Activated CD4-positive, CD25-positive, alpha-beta regulatory T cell treated with anti-CD3 and anti-CD28 coated beads, Interleukin-2, amount 50 U/mL, for 72 hours (primary cell): Measurements from ENCODE around the gene SDSL.

Source experiments
- DNase-seq: peaks from one replicate; pipeline ENCODE4 v3.0.0; 2021

SDSL gene

DNA sequence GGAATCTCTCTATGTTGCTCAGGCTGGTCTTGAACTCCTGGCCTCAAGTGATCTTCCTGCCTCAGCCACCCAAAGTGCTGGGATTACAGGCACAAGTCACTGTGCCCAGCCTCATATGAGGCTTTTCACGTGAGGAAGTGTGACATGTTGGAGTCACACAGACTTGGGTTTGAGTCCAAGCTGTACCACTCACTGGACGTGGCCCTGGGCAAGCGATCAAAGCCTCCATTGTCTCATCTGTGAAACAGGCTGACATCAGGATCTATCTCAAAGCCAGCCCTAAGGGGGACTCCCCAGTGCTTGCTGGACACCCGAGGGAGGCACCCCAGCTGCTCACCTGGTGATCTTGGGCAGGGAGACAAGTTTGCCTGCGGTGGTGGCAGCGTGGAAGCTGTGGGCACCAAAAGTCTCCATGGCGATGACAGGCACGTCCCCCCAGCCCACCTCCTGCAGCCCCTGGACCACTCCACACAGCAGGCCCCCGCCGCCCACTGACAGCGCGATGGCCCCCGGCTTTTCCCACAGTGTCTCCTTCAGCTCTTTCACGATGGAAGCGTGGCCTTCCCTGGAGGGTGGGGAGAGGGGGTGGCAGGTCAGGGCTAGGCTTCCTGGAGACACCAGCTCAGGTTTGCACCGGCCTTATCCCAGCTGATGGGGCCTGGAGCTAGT, 25.2 kb upstream of the SDSL start:
- no peak for DNase-seq

DNA sequence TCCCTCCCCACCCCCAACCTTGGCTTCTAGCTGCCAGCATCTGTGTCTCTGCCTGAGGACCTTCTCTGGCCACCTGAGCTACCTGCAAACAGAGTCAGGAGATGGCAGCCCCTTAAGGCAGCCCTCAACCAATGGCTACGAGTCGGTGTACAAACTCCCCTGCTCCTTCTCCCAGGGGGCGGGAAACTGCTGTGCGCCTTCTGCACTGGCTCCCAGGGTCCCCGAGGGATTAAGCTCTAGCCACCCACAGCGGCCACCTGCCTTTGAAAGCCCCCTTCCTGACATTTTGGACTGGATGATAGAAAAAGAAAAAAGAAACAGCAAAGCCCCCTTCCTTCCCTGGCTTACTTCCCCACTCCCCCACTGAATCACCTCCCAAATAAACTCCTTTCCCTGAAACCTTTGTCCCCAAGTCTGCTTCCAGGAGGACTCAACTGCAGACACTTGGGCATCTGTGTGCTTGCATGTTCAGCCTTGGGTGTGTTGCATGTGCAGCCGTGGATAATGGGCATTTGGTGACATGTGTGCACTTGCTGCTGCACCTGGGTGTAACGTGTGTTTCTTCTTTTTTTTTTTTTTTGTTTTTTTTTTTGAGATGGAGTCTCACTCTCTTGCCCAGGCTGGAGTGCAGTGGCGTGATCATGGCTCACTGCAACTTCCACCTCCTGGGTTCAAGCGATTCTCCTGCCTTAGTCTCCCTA, 24.5 kb upstream of the SDSL start:
- no peak for DNase-seq

DNA sequence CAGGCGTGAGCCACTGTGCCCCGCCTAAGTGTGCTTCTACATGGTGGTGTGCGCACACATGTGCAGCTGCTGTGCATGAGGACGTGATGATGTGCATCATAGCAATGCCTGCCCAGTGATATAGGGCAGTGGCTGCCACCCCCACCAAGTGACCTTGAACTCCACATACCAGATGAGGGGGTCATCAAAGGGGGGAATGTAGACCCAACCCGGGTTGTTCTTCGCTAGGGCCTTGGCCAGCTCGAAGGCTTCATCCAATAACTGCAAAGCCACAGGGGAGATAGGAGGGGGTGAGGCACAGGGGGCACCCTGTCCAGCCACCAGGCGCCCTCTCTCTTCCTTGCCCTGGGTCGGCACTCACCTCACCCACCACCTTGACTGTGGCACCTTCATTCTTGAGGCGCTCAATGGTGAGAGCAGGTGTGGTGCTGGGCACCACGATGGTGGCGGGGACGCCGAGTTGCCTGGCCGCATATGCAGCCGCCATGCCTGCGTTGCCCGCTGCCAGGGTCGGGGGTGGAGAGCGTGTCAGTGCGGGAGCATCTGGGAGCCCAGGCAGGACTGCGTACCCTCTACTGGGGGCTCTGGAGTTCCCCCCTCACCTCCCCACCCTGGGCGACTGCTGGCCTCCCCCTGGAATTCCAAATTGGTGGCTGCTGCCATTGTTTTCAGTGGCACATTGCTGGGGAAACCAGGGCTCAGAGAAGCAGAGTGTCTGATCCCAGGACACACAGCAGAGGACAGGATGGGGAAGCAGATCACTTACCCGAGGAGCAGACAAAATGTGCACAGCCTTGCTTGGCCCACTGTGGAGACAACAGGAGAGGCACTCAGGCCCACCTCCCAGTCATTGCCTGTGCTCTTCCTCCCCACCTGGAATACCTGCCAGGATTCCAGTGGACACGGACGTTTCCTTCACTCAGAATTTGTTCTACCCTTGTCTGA, 23.6 kb upstream of the SDSL start:
- no peak for DNase-seq

DNA sequence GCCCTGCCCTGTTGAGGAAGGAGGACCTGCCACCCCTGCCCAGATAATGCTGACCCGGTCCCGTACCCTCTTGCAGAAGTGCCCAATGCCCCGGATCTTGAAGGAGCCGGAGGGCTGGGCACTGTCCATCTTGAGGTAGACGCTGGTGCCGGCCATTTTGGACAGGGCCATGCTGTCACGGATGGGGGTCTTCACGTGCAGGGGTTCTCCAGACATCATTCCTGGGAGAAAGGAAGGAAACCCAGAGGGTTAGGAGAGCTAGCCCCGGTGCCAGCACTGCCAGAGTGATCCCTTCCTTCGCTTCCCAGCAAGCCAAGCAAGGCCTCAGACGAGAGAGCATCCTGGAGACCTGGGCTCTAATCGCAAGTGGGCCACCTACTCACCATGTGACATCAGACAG, 22.7 kb upstream of the SDSL start:
- DNase-seq: no peak

DNA sequence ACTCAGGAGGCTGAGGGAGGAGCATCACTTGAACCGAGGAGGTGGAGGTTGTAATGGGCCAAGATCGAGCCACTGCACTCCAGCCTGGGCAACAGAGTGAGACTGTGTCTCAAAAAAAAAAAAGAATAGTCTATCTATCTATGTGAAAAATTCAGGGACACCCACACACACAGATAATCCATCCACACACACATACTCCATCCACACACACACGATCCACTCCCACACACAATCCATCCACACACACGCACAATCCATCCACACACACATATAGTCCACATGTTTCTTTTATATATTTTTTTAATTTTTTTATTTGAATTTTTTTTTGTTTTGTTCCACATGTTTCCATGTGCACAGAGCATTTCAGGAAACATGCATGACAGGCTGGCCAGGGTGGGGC, 21.8 kb upstream of the SDSL start:
- no peak for DNase-seq

DNA sequence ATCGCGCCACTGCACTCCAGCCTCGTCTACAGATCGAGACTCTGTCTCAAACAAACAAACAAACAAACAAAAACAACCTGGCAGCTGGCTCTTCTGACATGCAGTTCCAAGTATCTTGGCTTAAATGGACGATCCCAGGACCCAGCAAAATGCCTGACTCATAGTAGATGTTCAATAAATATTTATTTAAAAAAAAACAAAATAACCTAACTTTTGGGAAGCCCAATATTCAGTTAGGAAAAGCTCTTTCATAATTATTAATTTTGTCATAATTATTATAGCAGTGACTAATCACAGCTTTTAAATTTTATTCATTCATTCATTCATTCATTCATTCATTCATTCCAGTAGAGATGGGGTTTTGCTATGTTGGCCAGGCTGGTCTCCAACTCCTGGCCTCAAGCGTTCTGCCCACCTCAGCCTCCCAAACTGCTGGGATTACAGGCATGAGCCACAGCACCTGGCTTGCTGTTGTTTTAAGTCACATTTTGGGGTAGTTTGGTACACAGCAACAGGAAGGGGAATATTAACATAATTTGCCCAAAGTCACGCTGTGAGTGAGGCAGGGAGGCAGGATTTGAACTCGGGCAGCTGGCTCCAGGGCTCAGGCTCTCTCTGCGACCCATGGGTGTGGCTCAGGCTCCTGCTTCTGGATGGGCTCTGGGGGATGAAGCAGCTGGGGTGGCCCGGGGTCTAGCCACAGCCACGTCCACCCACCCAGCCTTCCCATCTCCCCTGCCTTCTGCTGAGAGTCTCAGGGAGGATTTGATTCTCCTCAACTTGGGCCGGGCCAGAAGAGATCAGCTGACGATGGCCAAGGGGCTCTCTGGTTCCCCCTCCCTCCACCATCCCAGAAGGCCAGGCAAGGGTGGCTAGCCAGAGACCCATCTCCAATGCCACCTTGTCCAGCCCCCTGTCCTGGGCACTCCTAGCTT, 20.8 kb upstream of the SDSL start:
- no peak for DNase-seq

DNA sequence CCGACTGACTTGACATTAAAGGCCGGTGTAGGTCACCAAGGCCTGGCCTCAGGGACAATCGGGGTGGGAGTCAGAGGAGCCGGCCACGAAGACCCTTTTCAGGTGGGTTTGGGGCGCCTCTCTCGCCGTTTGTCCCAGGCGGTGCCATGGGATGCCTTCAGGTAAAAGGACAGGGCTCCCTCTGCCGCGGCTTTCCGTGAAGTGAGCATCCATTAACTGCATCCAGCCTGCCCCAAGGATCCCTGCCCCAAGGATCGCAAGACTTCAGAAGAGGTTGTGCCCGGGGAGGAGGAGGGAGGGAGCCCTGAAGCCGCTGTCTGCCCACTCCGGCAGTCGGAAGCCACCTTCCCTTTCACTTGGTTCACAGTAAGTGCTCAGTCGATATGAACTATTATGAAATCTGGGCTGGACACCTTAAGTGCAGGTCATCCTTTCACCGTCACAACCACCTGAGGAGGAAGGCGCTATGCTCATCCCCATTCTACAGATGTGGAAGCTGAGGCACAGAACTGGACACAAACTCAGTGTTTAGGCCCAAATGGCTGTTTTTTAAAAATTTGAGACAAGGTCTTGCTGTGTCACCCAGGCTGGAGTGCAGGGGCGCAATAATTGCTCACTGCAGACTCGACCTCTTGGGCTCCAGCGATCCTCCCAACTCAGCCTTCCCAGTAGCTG, 19.5 kb upstream of the SDSL start:
- DNase-seq: no peak

DNA sequence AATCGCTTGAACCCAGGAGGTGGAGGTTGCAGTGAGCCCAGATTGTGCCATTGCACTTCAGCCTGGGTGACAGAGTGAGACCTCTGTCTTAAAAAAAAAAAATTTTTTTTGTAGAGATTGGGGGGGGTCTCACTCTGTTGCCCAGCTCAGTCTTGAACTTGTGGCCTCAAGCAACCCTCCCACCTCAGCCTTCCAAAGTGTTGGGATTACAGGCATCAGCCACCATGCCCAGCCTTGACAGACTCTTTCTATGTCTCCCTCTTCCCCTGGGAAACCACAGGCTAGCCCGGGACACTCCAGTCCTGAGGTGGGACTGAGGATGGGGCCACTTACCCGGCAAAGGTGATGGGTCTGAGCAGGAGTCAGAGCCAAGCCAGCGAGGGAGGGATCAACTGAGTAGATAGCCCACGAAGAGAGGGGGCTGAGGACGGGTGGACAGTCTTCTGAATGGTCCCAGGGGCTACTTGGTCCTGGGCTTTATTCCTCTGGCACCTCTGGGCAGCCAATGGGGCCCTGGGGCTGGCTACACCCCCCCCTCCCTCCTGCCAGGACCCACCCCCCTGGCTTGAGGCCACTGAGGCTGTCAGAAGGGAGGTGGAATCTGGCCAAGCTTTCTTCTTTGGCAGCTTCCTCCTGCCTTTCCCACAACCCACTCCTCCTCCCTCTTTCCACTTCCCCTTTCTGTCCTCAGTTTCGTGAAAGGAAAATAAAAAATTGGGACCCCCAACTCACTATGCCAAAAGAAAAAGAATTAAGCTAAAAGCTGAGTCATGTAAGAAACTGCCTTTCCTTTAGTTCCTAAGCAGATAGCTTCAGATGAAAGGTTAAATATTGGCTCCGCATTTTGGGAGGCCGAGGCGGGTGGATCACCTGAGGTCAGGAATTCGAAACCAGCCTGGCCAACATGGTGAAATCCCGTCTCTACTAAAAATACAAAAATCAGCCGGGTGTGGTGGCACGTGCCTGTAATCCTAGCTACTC, 18.5 kb upstream of the SDSL start, which contains the start of gene SDS:
SDS (minus strand) TSS at position 453 of the 981 bp plus-strand sequence. CDS start 4,179 bp downstream, outside the sequence.
- DNase-seq: no peak

DNA sequence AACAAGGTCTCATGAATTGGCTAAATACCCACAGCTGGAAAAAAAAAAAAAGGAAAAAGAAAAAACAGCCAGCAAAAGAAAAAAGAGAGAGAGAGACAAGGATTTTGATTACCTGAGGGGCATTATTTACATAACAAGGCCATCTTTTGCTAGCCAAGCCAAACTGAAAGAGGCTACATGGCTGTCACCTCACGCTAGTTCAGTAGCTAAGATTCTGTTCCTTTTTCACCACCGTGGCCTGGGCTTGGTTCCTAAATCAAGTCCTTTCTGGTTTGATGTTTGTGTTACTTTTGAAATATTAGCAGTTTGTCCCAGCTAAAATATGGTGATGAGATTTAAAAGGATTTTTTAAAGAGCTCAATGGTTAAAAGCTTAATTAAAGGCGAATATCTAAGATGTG, 16.5 kb upstream of the SDSL start:
- DNase-seq: no peak

DNA sequence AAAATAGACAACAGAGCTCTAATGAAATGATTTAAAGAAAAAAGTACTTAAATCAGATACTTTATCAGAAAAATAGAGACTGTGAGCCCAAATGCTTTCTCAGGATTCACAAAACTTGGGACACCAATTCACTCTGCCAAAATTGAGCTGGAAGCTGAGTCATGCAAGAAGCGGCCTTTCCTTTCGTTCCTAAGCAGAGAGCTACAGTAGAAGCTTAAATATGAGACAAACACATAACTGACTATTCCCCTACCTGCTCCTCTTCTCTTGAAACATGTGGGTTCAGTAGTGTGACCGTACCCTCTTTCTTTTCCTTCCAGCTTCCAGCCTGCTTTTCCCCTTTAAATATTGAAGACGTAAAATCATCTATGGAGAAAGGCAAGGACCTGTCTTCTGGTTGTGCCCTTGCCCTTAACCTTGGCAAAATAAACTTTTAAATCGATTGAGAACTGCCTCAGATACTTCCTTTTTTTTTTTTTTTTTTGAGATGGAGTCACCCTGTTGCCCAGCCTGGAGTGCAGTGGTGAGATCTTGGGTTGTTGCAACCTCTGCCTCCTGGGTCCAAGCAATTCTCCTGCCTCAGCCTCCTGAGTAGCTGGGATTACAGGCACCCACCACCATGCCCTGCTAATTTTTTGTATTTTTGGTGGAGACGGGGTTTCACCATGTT, 14.1 kb upstream of the SDSL start:
- no peak for DNase-seq

DNA sequence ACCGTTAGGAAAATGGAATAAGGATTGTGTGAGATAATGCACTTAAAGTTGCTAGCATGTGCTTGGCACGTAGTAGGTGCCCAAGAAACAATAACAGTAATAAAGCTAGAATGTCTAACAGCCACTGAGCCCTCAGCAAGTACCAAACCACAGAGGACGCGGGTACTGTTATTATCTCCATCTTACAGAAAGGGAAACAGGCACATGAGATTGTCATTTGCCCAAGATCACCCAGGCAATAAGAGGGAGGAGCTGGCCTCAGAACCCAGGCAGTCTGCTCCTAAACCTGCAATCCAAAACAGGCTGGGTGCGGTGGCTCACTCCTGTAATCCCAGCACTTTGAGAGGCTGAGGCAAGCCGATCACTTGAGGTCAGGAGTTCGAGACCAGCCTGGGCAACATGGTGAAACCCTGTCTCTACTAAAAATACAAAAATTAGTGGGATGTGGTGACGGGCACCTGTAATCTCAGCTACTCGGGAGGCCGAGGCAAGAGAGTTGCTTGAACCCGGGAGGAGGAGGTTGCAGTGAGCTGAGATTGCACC, 13.4 kb upstream of the SDSL start:
- DNase-seq: no peak

DNA sequence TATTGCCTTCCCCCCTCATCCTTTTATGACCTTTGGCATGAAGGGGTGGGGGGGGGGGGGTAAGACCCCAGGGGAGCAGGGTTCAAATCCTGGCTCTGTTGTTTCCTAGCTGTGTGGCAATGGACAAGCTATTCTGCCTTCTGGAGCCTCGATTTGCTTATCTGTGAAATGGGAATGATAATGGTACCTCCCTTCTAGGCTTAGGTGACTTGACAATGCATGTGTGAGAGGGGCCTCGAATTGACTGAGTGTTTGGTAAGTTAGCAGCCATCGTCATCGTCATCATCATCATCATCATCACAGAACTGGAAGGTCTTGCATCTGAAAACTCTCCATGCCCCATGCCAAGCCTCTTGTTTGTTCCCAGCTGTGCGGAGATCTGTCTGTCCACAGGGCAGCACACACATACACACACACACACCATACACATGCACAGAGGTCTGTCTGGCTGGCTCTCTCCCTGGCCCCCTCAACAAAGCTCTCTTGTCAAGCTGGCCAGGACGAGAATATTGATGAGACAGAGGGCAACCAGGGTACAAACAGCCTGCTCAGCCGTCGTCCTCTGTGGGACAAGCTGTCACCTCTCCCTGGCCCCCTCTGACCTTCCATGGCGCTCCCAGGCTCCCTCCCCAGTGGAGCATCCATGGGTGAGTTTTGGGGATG, 12.6 kb upstream of the SDSL start:
- no peak for DNase-seq

DNA sequence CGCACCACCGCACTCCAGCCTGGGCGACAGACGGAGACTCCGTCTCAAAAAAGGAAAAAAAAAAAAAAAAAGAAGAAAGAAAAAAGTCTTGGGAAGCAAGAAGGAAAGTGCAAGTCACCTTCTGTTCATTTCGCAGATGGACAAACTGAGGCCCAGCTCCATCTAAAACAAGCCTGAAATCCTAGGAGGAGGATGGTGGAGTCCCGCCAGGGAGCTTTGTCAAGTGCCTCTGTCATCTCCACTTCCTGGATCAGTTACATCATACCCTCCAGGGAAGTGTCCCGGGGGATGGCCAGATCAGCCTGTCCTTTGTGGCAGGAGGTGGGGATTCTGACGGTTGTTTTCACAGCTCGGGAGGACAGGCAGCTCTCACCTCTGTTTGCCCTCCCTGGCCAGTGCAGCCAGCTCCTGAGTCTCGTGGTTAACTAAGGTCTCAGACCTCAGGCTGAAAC, 8.7 kb upstream of the SDSL start:
- DNase-seq: no peak

DNA sequence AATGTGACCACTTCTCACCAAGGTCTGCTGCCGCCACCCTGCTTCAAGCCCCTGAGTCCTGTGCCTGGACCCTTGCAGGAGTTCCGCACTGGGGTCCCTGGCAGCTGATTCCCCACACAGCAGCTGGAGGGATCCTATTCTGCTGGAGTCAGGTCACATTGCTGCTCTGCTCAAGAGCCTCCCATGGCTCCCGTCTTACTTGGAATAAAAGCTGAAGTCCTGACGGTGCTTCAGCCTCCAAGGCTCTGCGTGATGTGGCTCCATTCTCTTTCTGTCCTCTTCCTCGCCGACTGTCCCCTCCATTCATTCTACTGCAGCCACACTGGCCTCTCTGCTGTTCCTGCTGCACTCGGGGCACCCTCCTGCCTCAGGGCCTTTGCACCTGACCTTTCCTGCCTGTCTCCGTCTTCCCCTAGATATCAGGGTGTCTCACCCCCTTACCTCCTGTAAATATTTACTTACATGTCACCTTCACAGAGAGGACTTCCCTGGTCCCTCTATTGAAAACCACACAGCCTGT, 7.6 kb upstream of the SDSL start:
- DNase-seq: no peak

DNA sequence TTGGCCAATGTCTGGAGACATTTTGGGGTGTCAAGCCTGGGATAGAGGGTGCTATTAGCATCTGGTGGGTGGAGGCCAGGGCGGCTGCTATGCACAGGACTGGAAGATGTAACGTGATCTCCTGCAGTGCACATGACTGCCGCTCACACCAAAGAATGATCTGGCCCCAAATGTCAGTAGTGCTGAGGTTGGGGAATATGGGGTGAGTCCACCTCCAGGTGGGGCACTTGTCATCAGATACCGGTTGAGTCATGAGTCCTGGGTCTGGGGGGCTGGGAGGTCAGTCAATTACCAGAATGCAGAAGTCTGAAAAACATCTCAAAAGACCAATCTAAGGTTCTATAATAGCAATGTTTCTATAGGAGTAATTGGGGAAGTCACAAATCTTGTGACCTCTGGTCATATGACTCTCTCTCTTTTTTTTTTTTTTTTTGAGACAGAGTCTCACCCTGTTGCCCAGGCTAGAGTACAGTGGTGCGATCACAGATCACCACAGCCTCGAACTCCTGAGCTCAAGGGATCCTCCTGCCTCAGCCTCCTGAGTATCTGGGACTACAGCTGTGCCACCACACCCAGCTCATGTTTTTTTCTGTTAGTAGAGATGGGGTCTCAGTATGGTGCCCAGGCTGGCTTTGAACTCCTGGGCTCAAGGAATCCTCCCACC, 6.0 kb upstream of the SDSL start:
- DNase-seq: no peak

DNA sequence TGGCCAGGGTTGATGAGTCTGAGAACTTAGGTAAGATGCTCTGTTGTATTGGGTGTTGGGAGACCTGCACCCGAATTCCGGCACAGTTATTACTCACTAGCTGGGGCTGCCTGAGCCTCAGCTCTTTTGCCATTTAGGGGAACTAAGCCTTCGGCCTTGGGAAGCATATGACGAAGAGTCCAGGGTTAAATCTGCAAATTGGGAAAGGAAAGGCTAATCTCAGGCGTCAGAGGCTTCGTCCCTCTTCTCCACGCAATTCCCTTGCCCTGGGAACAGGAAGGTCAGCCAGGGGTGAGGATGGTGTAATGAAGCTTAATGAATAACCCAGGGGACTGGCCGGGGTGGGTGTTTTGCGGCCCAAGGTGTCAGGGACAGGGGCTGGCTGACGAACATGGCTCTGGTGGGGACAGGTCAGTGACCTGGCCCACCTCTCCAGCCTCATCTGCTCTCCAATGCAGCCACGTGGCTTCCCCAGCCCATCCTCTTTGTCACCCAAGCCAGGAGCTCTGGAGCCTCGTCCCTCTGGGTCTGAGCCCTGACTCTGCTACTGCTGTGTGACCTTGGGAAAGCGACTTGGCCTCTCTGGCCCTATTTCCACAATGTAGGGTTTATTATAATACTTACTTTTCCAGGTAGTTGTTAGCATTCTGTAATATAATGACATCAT, 3.8 kb upstream of the SDSL start:
- no peak for DNase-seq

DNA sequence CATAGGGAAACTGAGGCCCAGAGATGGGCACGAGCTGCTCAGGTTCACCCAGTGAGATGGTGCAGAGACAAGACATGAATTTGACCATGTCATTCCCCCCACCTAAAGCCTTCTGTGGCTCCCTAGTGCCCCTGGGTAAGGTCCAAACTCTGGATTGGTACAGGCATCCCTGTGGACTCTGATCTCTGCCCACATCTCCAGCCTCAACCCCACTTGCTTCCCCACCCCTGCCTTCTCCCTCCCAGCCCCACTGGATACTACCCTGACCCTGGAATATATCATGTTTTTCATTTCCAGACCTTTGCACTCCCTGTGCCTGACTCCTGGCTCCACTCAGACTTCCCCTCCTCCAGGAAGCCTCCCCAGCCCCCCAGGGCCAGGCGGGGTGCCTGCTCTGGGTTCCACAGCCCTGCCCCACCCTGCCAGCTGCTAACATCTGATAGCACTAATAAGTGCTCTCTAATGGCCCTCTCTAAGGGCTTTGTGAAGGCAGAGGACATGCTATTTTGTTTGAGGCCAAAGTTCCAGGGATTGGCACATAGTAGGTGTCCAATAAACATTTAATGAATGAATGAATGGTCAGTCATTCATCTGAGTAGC, 1.1 kb upstream of the SDSL start:
- no peak for DNase-seq
